ENCODE measurements around the gene FUT9. TPM values are rescaled to one million over a fixed set of nuclear protein-coding genes. Genes with fewer than 3 reads are reported as not detected.

FUT9 gene
- total RNA-seq, 1 experiment from 2014 or later = not detected

GRCh38 chr6:95991906-95992305 lies 23.9 kb upstream of the FUT9 start:
- no peak overlapping the region for H3K27ac ChIP-seq (ENCODE audit: low read length)
- no peak overlapping the region for H3K4me3 ChIP-seq (ENCODE audit: low read depth in 2 of 2, low read length in 2 of 2)
- DNase-seq (ENCODE audit: low read depth, low spot score) = no peak
- no peaks in the 10 kb centered on the region for H3K27me3 ChIP-seq (ENCODE audit: control insufficient read depth, insufficient read depth, low read length)
- H3K36me3 ChIP-seq (ENCODE audit: control insufficient read depth, insufficient read depth, low read length) = no peaks in the 10 kb centered on the region
- in situ Hi-C loops (cut with HindIII; ENCODE audit: low pct_unique_long_range_greater_than_20kb, low sequenced_read_pairs) = no loop called here
- H3K9me3 ChIP-seq (ENCODE audit: control insufficient read depth, insufficient read depth, low read depth, low read length) = no peaks in the 10 kb centered on the region
- no peak for ATAC-seq
- POLR2A ChIA-PET = no interaction called here
- TF ChIP-seq TCF7L2 (IDR thresholded peaks at IDR 0.05; ENCODE audit: low read depth, low read length) (no peak), CTCF (IDR thresholded peaks at IDR 0.05) (no peak), POLR2AphosphoS5 (IDR thresholded peaks at IDR 0.05; ENCODE audit: low read depth, low read length) (no peak), SIN3A (IDR thresholded peaks at IDR 0.05; ENCODE audit: borderline replicate concordance, insufficient read depth, low read depth, low read length) (no peak)
- TF ChIP-seq, protein P1, sequence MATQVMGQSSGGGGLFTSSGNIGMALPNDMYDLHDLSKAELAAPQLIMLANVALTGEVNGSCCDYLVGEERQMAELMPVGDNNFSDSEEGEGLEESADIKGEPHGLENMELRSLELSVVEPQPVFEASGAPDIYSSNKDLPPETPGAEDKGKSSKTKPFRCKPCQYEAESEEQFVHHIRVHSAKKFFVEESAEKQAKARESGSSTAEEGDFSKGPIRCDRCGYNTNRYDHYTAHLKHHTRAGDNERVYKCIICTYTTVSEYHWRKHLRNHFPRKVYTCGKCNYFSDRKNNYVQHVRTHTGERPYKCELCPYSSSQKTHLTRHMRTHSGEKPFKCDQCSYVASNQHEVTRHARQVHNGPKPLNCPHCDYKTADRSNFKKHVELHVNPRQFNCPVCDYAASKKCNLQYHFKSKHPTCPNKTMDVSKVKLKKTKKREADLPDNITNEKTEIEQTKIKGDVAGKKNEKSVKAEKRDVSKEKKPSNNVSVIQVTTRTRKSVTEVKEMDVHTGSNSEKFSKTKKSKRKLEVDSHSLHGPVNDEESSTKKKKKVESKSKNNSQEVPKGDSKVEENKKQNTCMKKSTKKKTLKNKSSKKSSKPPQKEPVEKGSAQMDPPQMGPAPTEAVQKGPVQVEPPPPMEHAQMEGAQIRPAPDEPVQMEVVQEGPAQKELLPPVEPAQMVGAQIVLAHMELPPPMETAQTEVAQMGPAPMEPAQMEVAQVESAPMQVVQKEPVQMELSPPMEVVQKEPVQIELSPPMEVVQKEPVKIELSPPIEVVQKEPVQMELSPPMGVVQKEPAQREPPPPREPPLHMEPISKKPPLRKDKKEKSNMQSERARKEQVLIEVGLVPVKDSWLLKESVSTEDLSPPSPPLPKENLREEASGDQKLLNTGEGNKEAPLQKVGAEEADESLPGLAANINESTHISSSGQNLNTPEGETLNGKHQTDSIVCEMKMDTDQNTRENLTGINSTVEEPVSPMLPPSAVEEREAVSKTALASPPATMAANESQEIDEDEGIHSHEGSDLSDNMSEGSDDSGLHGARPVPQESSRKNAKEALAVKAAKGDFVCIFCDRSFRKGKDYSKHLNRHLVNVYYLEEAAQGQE (IDR thresholded peaks at IDR 0.05; ENCODE audit: insufficient read depth in 1 of 2, low read depth in 2 of 2, low read length in 1 of 2) = no peak
- intact Hi-C loops (cut with micrococcal nuclease; ENCODE audit: unreplicated experiment) = no loop called here
- H3K4me1 ChIP-seq (ENCODE audit: control insufficient read depth, insufficient read depth, low read length) = no peaks in the 10 kb centered on the region
- CTCF ChIA-PET = no interaction called here
- BruUV-seq (replicated peaks) = no TSS peak

DNA sequence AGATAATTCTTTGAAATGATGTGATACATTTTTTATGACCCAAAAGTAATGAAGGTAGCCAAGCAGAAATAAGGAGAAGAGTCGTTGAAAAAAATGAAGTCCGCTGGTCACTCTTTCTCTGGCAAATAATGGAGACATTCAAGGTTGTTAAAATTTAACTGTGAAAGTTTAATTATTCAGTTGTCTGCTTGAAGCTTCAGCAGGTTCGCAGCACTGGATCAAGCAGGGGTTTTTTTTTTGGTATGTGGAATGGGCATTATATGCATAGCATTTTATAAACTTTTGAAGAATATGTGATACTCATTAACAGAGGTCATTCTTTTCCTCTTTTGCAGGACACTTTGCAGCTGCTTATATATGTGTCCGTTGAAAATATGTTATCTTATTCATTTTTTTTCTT lies 21.6 kb upstream of the FUT9 start:
- no peaks in the 10 kb centered on the region for H3K9me3 ChIP-seq (ENCODE audit: control insufficient read depth, insufficient read depth, low read depth, low read length)
- intact Hi-C loops (cut with micrococcal nuclease; ENCODE audit: unreplicated experiment) = no loop called here
- no peaks in the 10 kb centered on the region for H3K36me3 ChIP-seq (ENCODE audit: control insufficient read depth, insufficient read depth, low read length)
- H3K27ac ChIP-seq (ENCODE audit: low read length) = no peak overlapping the region
- DNase-seq (ENCODE audit: low read depth, low spot score) = no peak
- CTCF ChIA-PET = no interaction called here
- no peak for ATAC-seq
- H3K4me1 ChIP-seq (ENCODE audit: control insufficient read depth, insufficient read depth, low read length) = no peaks in the 10 kb centered on the region
- no peak overlapping the region for H3K4me3 ChIP-seq (ENCODE audit: low read depth in 2 of 2, low read length in 2 of 2)
- POLR2A ChIA-PET = no interaction called here
- no peaks in the 10 kb centered on the region for H3K27me3 ChIP-seq (ENCODE audit: control insufficient read depth, insufficient read depth, low read length)
- in situ Hi-C loops (cut with HindIII; ENCODE audit: low pct_unique_long_range_greater_than_20kb, low sequenced_read_pairs) = no loop called here
- TF ChIP-seq CTCF (IDR thresholded peaks at IDR 0.05) = no peak
- TF ChIP-seq TCF7L2 (IDR thresholded peaks at IDR 0.05; ENCODE audit: low read depth, low read length) = no peak
- TF ChIP-seq POLR2AphosphoS5 (IDR thresholded peaks at IDR 0.05; ENCODE audit: low read depth, low read length) = no peak
- TF ChIP-seq SIN3A (IDR thresholded peaks at IDR 0.05; ENCODE audit: borderline replicate concordance, insufficient read depth, low read depth, low read length) = no peak
- TF ChIP-seq, protein P1 (IDR thresholded peaks at IDR 0.05; ENCODE audit: insufficient read depth in 1 of 2, low read depth in 2 of 2, low read length in 1 of 2) = no peak
- BruUV-seq (replicated peaks) = no TSS peak

All from Panc1 (cell line).